ENCODE results near the gene ACTR3C. TPM values are rescaled to one million over a fixed set of nuclear protein-coding genes. Genes with fewer than 3 reads are reported as not detected.

ACTR3C gene
- total and polyA plus RNA-seq, 2 donors (not counting 1 experiment from before 2014, with no cell fraction given) = 0.09 to 0.50 TPM

- Histone ChIP-seq H3K4me1 (ENCODE audit: control insufficient read depth, extremely low read depth, insufficient read depth, low read length) (no peaks in the 10 kb centered on the region), H3K27ac (ENCODE audit: insufficient read depth, low read length) (no peak overlapping the region), H3K79me2 (ENCODE audit: control insufficient read depth, insufficient read depth, low read length) (no peaks in the 10 kb centered on the region), H3K27me3 (ENCODE audit: control insufficient read depth, insufficient read depth, low read length) (no peaks in the 10 kb centered on the region), H3K36me3 (ENCODE audit: control insufficient read depth, insufficient read depth, low read length) (no peaks in the 10 kb centered on the region), H3K9ac (ENCODE audit: insufficient read depth, low read length) (no peak overlapping the region), H3K9me3 (ENCODE audit: control insufficient read depth, insufficient read depth, low read depth, low read length) (no peaks in the 10 kb centered on the region), H3K4me3 (replicated peaks in 1 of 4; ENCODE audit: control extremely low read depth in 1 of 4, insufficient read depth in 1 of 4, low read depth in 3 of 4, low read length in 4 of 4) (no peak overlapping the region), H4K20me1 (ENCODE audit: control insufficient read depth, extremely low read depth, insufficient read depth, low read length) (no peaks in the 10 kb centered on the region), H3K4me2 (ENCODE audit: extremely low read depth, insufficient read depth, low read length) (no peak overlapping the region), H2AFZ (ENCODE audit: low read length) (no peak overlapping the region)
- TF ChIP-seq EZH2 (IDR thresholded peaks at IDR 0.05; ENCODE audit: low read length, missing control alignments) = no peak
- TF ChIP-seq, protein P1, sequence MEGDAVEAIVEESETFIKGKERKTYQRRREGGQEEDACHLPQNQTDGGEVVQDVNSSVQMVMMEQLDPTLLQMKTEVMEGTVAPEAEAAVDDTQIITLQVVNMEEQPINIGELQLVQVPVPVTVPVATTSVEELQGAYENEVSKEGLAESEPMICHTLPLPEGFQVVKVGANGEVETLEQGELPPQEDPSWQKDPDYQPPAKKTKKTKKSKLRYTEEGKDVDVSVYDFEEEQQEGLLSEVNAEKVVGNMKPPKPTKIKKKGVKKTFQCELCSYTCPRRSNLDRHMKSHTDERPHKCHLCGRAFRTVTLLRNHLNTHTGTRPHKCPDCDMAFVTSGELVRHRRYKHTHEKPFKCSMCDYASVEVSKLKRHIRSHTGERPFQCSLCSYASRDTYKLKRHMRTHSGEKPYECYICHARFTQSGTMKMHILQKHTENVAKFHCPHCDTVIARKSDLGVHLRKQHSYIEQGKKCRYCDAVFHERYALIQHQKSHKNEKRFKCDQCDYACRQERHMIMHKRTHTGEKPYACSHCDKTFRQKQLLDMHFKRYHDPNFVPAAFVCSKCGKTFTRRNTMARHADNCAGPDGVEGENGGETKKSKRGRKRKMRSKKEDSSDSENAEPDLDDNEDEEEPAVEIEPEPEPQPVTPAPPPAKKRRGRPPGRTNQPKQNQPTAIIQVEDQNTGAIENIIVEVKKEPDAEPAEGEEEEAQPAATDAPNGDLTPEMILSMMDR (conservative IDR thresholded peaks at IDR 0.05 in 1 of 2, IDR thresholded peaks at IDR 0.05 in 1 of 2; ENCODE audit: low read depth in 1 of 2, low read length in 2 of 2) = no peak
- peak in 1 of 2 donors; percentile 86 for DNase-seq (ENCODE audit: low read depth in 2 of 2)
Observed at GRCh38 chr7:150311711-150312110, 11.6 kb downstream of the ACTR3C start.

- Histone ChIP-seq H3K9me3 (ENCODE audit: control insufficient read depth, insufficient read depth, low read depth, low read length) (no peaks in the 10 kb centered on the region), H3K9ac (ENCODE audit: insufficient read depth, low read length) (no peak overlapping the region), H3K4me3 (replicated peaks in 1 of 4; ENCODE audit: control extremely low read depth in 1 of 4, insufficient read depth in 1 of 4, low read depth in 3 of 4, low read length in 4 of 4) (no peak overlapping the region), H3K79me2 (ENCODE audit: control insufficient read depth, insufficient read depth, low read length) (no peaks in the 10 kb centered on the region), H3K4me1 (ENCODE audit: control insufficient read depth, extremely low read depth, insufficient read depth, low read length) (no peaks in the 10 kb centered on the region), H3K36me3 (ENCODE audit: control insufficient read depth, insufficient read depth, low read length) (no peaks in the 10 kb centered on the region), H2AFZ (ENCODE audit: low read length) (no peak overlapping the region), H3K27me3 (ENCODE audit: control insufficient read depth, insufficient read depth, low read length) (no peaks in the 10 kb centered on the region), H3K27ac (ENCODE audit: insufficient read depth, low read length) (no peak overlapping the region), H3K4me2 (ENCODE audit: extremely low read depth, insufficient read depth, low read length) (no peak overlapping the region), H4K20me1 (ENCODE audit: control insufficient read depth, extremely low read depth, insufficient read depth, low read length) (no peaks in the 10 kb centered on the region)
- TF ChIP-seq EZH2 (IDR thresholded peaks at IDR 0.05; ENCODE audit: low read length, missing control alignments) = no peak
- TF ChIP-seq, protein P1 (conservative IDR thresholded peaks at IDR 0.05 in 1 of 2, IDR thresholded peaks at IDR 0.05 in 1 of 2; ENCODE audit: low read depth in 1 of 2, low read length in 2 of 2) = no peak
- DNase-seq (ENCODE audit: low read depth in 2 of 2) = no peak
Observed at GRCh38 chr7:150311146-150311545, 12.2 kb downstream of the ACTR3C start.

DNA sequence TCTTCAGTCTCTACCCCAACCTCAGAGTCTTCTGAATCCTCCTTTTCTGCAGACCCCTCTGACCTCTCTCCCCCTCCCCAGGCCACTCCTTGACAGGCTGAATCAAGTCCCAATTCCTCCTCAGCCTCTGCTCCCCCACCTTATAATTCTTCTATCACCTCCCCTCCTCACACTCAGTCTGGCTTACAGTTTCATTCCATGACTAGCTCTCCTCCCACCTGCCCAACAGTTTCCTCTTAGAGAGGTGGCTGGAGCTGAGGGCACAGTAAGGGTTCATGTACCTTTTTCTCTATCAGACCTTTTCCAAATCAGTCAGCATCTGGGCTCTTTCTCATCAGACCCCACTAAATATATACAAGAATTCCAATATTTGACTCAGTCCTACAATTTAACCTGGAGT lies 14.8 kb downstream of the ACTR3C start:
- Histone ChIP-seq H3K4me3 (replicated peaks in 1 of 4; ENCODE audit: control extremely low read depth in 1 of 4, insufficient read depth in 1 of 4, low read depth in 3 of 4, low read length in 4 of 4) (no peak overlapping the region), H4K20me1 (ENCODE audit: control insufficient read depth, extremely low read depth, insufficient read depth, low read length) (no peaks in the 10 kb centered on the region), H3K9me3 (ENCODE audit: control insufficient read depth, insufficient read depth, low read depth, low read length) (no peaks in the 10 kb centered on the region), H3K9ac (ENCODE audit: insufficient read depth, low read length) (no peak overlapping the region), H3K79me2 (ENCODE audit: control insufficient read depth, insufficient read depth, low read length) (no peaks in the 10 kb centered on the region), H3K36me3 (ENCODE audit: control insufficient read depth, insufficient read depth, low read length) (no peaks in the 10 kb centered on the region), H3K4me1 (ENCODE audit: control insufficient read depth, extremely low read depth, insufficient read depth, low read length) (no peaks in the 10 kb centered on the region), H3K27me3 (ENCODE audit: control insufficient read depth, insufficient read depth, low read length) (no peaks in the 10 kb centered on the region), H3K4me2 (ENCODE audit: extremely low read depth, insufficient read depth, low read length) (no peak overlapping the region), H3K27ac (ENCODE audit: insufficient read depth, low read length) (no peak overlapping the region), H2AFZ (ENCODE audit: low read length) (no peak overlapping the region)
- TF ChIP-seq EZH2 (IDR thresholded peaks at IDR 0.05; ENCODE audit: low read length, missing control alignments) = no peak
- TF ChIP-seq, protein P1 (conservative IDR thresholded peaks at IDR 0.05 in 1 of 2, IDR thresholded peaks at IDR 0.05 in 1 of 2; ENCODE audit: low read depth in 1 of 2, low read length in 2 of 2) = no peak
- no peak for DNase-seq (ENCODE audit: low read depth in 2 of 2)

Measured in fibroblast of lung (primary cell).